GM18870 (cell line): ENCODE measurements around the gene CMTM4.
"Not testable (repeated sequence)": the region's sequence is repeated elsewhere in the genome, so short reads cannot be mapped to it uniquely, and the experiment has no call there.

Source experiments
- ATAC-seq: cut with Tn5 transposase; IDR thresholded peaks from one replicate; pipeline ENCODE4 v1.9.1; 2021; ENCODE audit warnings: moderate library complexity; ENCODE audit not compliant: unreplicated experiment

Gene CMTM4

GRCh38 chr16:66649167-66649566, 47.4 kb downstream of the CMTM4 start:
- no peak for ATAC-seq

- no peak for ATAC-seq
These were observed 48.7 kb downstream of the CMTM4 start for GRCh38 chr16:66647866-66648265.

DNA sequence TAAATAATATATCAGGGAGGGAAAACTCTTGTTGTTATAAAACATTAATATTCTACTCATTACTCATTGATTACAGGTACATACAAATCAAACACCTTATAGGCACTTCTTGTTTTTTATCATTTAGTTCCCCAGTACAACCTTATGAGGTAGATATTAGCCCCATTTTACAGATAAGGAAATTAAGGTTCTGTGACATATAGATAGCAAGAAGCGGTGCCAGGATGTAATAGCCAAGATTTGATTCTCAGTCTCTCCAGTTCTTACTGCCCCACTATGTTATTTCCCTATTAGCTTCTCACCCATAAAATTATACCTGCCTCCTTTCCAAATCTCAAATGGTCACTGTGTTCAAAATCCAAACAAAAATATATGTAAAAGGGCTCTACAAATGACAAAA, 55.2 kb downstream of the CMTM4 start:
- ATAC-seq = no peak

DNA sequence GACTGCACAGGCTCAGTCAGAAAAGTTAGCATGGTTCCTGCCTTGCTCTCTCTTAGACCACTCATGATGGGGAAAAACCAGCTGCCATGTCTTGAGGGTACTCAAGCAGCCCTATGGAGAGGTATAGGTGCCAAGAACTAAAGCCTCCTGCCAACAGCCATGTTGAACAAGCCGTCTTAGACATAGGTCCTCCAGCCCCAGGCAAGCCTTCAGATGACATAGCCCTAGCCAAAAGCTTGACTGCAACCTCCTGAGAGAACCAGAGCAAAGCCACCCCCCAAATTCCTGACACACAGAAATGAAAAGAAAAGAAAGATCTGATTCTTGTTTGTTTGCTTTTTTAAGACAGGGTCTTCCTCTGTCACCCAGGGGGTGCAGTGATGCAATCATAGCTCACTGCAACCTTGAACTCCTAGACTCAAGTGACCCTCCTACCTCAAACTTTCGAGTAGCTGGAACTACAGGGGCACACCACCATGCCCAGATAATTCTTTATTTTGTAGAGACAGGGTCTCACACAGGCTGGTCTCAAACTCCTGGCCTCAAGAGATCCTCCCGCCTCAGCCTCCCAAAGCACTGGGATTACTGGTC, 55.7 kb downstream of the CMTM4 start:
- ATAC-seq = no peak

DNA sequence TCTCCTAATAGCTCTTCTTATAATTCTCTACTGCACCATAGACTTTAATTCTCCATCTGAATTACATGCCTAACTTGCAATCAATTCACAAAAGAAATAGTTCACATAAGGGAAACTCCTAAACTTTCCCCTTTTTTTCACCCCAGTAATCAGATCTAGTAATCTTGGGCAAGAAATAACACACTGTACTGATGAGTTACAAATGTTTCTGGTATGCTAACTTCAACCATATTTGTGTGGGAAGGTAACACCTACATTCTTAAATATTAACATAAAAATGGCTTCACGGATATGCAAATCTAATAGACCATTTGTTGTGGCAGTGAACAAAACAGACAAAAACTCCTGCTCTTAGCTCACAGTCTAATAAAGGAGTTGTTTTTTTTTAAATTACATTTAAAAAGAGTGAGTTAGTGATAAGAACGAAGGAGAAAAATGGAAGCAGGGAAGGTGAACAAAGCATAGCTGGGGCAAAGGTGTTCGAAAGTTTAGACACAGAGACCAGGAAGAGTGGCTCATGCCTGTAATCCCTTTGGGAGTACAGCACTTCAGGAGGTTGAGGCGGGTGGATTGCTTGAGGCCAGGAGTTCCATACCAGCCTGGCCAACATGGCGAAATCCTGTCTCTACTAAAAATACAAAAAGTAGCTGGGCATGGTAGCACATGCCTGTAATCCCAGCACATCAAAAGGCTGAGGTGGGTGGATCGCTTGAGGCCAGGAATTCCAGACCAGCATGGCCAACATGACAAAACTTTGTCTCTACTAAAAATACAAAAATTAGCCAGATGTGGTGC, 57.3 kb downstream of the CMTM4 start:
- no peak for ATAC-seq

GRCh38 chr16:66637806-66638205, 58.7 kb downstream of the CMTM4 start:
- ATAC-seq = no peak

- ATAC-seq = no peak
These were observed 60.3 kb downstream of the CMTM4 start for GRCh38 chr16:66636199-66636598.

- ATAC-seq = no peak
These were observed 61.1 kb downstream of the CMTM4 start for GRCh38 chr16:66635406-66635805.

- no peak for ATAC-seq
These were observed 61.9 kb downstream of the CMTM4 start for GRCh38 chr16:66634527-66635196.

DNA sequence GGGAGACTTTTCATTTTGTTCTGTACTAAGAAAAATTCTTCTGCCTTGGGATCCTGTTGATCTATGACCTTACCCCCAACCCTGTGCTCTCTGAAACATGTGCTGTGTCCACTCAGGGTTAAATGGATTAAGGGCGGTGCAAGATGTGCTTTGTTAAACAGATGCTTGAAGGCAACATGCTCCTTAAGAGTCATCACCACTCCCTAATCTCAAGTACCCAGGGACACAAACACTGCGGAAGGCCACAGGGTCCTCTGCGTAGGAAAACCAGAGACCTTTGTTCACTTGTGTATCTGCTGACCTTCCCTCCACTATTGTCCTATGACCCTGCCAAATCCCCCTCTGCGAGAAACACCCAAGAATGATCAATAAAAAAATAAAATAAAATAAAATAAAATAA, 65.0 kb downstream of the CMTM4 start:
- ATAC-seq = not testable (repeated sequence)

GRCh38 chr16:66630561-66631260, 65.8 kb downstream of the CMTM4 start:
- ATAC-seq = not testable (repeated sequence)

GRCh38 chr16:66629856-66630255, 66.7 kb downstream of the CMTM4 start:
- ATAC-seq = no peak

DNA sequence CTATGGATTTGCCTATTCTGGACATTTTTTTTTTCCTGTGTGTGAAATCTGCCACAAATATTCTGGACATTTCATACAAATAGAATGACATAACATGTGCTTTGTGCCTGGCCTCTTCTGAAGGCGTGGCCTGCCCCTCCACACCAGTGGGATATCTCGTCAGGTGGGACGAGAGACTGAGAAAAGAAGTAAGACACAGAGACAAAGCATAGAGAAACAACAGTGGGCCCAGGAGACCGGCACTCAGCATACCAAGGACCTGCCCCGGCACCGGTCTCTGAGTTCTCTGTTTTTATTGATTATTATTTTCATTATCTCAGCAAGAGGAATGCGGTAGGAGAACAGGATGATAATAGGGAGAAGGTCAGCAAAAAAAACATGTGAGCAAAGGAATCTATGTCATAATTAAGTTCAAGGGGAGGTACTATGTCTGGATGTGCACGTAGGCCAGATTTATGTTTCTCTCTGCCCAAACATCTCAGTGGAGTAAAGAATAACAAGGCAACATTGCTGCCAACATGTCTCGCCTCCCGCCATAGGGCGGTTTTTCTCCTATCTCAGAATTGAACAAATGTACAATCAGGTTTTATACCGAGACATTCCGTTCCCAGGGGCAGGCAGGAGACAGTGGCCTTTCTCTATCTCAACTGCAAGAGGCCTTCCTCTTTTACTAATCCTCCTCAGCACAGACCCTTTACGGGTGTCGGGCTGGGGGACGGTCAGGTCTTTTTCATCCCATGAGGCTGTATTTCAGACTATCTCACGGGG, 68.7 kb downstream of the CMTM4 start:
- not testable (repeated sequence) for ATAC-seq

DNA sequence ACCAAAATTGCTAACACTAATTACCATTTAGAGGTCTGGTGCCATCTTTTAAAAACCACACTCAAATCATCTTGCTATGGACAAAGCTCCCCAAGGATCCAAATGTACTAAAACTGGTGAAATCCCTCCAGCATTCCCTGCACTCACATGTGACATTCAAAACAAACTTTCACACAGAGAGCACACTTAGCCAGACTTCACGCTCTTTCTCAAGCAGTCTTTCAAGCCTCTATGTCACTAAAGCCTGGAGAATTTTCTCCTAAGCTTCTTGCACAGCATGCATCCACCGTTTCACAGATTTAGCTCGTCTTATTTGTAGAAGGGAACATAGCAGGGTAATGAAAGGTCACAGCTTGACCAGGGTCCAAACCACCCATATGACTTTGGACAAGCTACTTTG, 72.8 kb downstream of the CMTM4 start:
- no peak for ATAC-seq

- no peak for ATAC-seq
These were observed 73.7 kb downstream of the CMTM4 start for GRCh38 chr16:66622863-66623262.

DNA sequence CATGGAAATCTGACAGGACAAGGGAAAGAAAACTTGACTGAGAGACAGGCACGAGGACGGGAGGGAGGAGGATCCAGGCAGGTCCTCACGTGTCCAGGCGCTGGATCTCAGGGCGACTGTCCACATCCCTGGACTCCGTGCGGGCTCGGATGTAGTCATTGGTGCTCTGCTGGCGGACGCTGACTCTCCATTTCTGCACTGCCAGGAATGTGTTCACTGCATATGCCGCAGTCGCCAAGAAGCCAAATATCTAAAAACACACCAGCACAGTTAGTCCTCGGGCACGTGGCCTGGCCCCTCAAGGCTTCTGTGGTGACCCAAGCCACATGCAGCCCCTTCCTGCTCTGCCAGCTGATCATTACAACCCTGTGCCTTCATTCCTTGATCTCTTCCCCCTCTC, 74.6 kb downstream of the CMTM4 start:
- ATAC-seq = no peak

DNA sequence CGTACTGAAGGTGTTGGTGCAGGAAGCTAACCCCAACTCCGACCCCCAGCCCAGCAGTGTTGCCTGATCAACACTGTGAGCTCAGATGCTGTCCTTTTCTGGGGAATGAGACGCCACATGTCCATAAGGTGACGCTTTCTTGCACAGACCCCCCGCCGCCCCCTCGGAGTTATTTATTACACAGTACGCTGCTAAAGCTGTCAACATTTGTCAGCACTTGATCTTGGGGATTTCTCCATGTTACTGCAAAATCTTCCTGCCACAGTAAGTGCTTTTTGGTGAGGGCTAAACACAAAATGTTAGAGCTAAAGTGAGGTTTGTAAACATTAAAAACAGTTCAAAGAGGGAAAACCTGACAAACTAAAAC, 76.1 kb downstream of the CMTM4 start:
- ATAC-seq = no peak

DNA sequence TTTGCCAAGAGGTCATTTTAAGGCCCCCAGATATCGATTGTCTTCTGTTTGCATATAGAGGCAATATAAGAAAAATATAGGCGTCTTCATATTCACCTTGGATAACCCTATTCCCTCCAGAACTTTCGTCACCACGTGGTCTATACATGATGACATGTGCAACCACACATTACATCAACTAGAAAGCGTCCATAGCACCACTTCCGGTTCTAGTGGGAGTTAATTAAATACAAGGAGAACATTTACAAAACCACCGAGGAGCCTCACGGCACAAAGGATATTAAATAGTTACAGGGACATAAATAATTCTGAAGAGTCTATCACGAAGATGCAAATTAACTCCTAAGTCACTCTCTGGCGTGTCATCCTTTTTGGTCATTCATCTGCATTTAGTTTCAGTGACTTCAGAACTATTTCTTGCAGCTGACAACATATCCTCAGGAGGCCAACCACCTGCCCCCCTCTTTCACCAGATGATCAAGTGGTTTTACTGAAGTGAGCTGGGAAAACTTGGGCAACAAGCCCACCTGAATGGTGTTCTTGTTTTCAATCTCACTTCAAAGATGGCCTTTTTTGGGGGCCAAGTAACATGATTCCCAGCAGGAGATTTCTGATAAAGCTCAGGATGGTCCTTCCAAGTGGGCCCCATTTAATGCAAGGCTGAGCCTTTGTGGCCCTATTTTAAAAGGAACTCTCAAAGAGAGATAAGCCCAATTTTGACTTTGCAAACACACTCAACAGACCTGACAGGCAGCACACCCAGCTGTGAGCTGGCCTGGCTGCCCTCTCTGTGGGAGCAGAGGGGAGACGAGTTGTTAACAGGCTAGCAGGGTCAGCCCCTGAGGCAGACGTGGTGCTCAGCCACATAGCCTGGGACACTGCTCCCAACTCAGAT, 76.8 kb downstream of the CMTM4 start:
- no peak for ATAC-seq

- ATAC-seq = no peak
These were observed 77.8 kb downstream of the CMTM4 start for GRCh38 chr16:66618588-66619375.
